Epidermal melanocyte (primary cell): ENCODE results near the gene ZFR2.
"Not testable (repeated sequence)": the region's sequence is repeated elsewhere in the genome, so short reads cannot be mapped to it uniquely, and the experiment has no call there.

Source experiments
- DNase-seq: peaks from one replicate; pipeline ENCODE4 v3.0.0; 2011; ENCODE audit warnings: low spot score; ENCODE audit not compliant: insufficient read length

The ZFR2 gene

GRCh38 chr19:3773814-3774515 lies 94.9 kb downstream of the ZFR2 start:
- DNase-seq: no peak

- no peak for DNase-seq
Measured at GRCh38 chr19:3771906-3772455, 96.9 kb downstream of the ZFR2 start, which contains the start of gene RAX2. RAX2 (minus strand) TSS chr19:3772228; CDS start chr19:3771742, 486 bp downstream.

- no peak for DNase-seq
Measured at GRCh38 chr19:3771000-3771905, 97.6 kb downstream of the ZFR2 start.

GRCh38 chr19:3770136-3770999 lies 98.5 kb downstream of the ZFR2 start:
- no peak for DNase-seq

GRCh38 chr19:3769494-3769893 lies 99.3 kb downstream of the ZFR2 start:
- DNase-seq: no peak

GRCh38 chr19:3768748-3769099 lies 100.1 kb downstream of the ZFR2 start:
- DNase-seq: no peak

- DNase-seq: no peak
Measured at GRCh38 chr19:3768015-3768747, 100.7 kb downstream of the ZFR2 start.

- DNase-seq: no peak
Measured at GRCh38 chr19:3767050-3767449, 101.8 kb downstream of the ZFR2 start.

GRCh38 chr19:3766520-3766919 lies 102.3 kb downstream of the ZFR2 start:
- DNase-seq: no peak

GRCh38 chr19:3765757-3766156 lies 103.1 kb downstream of the ZFR2 start:
- DNase-seq: not testable (repeated sequence)

- no peak for DNase-seq
Measured at GRCh38 chr19:3765121-3765520, 103.7 kb downstream of the ZFR2 start.

GRCh38 chr19:3762501-3763459 lies 106.1 kb downstream of the ZFR2 start, which contains the start of gene MRPL54:
MRPL54 (plus strand) TSS chr19:3762682; CDS start chr19:3762701, 19 bp downstream.
- peak; percentile 98 for DNase-seq

- no peak for DNase-seq
Measured at GRCh38 chr19:3762130-3762473, 106.7 kb downstream of the ZFR2 start.

- DNase-seq: peak; percentile 93
Measured at GRCh38 chr19:3761382-3762129, 107.3 kb downstream of the ZFR2 start, which contains the start of gene APBA3. APBA3 (minus strand) TSS chr19:3761692; CDS start chr19:3760264, 1,428 bp downstream.

GRCh38 chr19:3760871-3761361 lies 107.9 kb downstream of the ZFR2 start:
- DNase-seq: no peak

- no peak for DNase-seq
Measured at GRCh38 chr19:3759482-3760254, 109.2 kb downstream of the ZFR2 start.

- not testable (repeated sequence) for DNase-seq
Measured at GRCh38 chr19:3758297-3758696, 110.5 kb downstream of the ZFR2 start.

- not testable (repeated sequence) for DNase-seq
Measured at GRCh38 chr19:3757705-3758104, 111.1 kb downstream of the ZFR2 start.
